ENCODE results near the gene ACTG1.

ACTG1 gene

GRCh38 chr17:81529437-81529803, 16.8 kb upstream of the ACTG1 start:
- no peak for TF ChIP-seq CTCF (IDR thresholded peaks at IDR 0.05; ENCODE audit: low read depth, low read length, missing control alignments)
- DNase-seq (ENCODE audit: low read depth): no peak

GRCh38 chr17:81528651-81529436, 16.2 kb upstream of the ACTG1 start:
- DNase-seq (ENCODE audit: low read depth): no peak
- no peak for TF ChIP-seq CTCF (IDR thresholded peaks at IDR 0.05; ENCODE audit: low read depth, low read length, missing control alignments)
- no peak overlapping the region for H3K4me3 ChIP-seq (ENCODE audit: low read depth, low read length)

More at GRCh38 chr17:81529437-81529803, 16.8 kb upstream of the ACTG1 start:
- no peak overlapping the region for H3K4me3 ChIP-seq (ENCODE audit: low read depth, low read length)

DNA sequence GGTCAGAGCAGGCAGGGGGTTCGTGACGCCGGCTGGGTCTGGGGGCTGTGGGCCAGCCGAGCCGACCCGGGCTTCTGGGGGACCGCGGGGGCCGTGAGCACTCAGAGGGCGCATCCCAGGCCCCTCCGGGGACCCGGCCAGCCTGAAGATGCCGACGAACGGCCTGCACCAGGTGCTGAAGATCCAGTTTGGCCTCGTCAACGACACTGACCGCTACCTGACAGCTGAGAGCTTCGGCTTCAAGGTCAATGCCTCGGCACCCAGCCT, 15.7 kb upstream of the ACTG1 start:
- no peak overlapping the region for H3K4me3 ChIP-seq (ENCODE audit: low read depth, low read length)
- no peak for DNase-seq (ENCODE audit: low read depth)
- TF ChIP-seq CTCF (IDR thresholded peaks at IDR 0.05; ENCODE audit: low read depth, low read length, missing control alignments): no peak

GRCh38 chr17:81527591-81528383, 15.2 kb upstream of the ACTG1 start, which contains the start of gene FSCN2:
FSCN2 (plus strand) TSS chr17:81528377; CDS start chr17:81528532, 155 bp downstream.
- DNase-seq (ENCODE audit: low read depth): no peak
- H3K4me3 ChIP-seq (ENCODE audit: low read depth, low read length): no peak within 1 kb of the TSS
- TF ChIP-seq CTCF (IDR thresholded peaks at IDR 0.05; ENCODE audit: low read depth, low read length, missing control alignments): no peak

DNA sequence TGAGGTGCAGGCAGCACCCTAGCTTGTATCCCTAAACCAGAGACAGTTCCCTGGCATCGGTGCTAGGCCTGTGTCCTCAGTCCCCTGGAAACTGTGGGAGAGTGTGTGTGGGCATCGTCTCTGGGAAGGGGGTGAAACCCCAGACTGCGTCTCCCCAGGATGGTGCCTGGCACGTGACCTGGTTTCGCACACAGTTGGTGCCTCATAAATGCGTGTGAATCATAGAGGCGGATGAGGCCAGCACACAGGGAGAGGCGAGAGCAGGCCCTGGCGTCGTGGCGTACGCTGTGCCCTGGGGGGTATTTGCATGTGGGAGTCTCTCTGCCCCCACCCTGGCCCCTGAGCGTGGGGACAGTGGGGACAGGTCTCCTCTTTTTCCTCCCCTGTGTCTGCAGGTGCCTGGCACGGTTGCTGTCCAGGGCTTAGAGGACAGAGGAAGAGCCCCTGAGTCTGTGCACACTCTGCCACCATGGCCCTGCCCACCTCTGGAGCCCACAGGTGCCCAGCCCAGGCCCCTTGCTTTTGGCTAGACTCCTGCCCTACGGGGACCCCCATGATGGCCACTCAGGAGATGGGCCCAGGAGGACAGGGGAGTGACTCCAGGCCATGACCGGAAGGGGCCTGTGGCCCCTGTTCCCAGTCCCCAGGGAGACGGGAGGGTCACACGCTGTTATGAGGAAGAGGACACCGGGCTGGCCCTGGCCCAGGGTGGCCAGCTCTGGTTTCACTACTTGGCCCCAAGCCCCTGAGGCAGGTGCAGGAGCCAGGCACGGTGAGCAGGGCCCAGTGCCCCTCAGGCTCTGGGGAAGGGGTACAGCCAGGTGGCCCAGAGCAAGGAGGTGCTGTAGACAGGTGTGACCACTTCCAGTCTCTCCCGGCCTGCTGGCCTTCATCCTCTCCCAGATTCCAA, 14.3 kb upstream of the ACTG1 start:
- H3K4me3 ChIP-seq (ENCODE audit: low read depth, low read length): no peak overlapping the region
- TF ChIP-seq CTCF (IDR thresholded peaks at IDR 0.05; ENCODE audit: low read depth, low read length, missing control alignments): no peak
- DNase-seq (ENCODE audit: low read depth): no peak

DNA sequence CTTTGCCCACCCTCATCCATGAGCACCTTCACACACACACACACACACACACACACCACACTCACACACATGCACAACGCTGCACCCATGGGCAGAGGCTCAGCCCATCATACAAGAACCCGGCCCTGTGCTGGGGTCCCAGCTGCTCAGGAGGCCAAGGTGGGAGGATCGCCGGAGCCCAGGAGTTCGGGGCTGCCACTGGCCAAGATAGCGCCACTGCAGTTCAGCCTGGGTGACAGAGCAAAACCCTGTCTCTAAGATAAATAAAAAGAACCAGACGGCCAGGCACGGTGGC, 12.2 kb upstream of the ACTG1 start:
- TF ChIP-seq CTCF (IDR thresholded peaks at IDR 0.05; ENCODE audit: low read depth, low read length, missing control alignments): no peak
- no peak overlapping the region for H3K4me3 ChIP-seq (ENCODE audit: low read depth, low read length)
- DNase-seq (ENCODE audit: low read depth): no peak

Measured in GM12864 (cell line).